ENCODE measurements around the gene DMPK.

The DMPK gene

DNA sequence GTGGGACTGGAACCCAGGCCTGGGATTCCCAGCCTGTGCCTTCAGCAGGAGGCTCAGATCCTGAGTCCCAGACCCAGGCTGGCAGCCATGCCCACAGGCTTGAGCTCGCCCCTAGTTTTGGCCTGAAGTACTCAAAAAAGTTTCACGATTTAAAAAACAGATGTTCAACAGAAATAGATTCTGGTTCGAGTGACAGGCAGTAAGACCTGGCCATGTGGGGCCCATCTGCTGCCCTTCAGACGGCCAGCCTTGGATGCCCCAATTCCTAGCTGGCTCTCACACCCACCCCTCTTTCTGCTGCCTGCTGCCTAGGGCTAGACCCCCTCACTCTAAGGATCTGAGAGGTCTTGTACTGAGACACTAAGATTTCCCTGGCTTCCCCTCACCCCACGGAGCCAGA, 2.8 kb upstream of the DMPK start:
- peak overlapping the region in 1 of 2 donors; percentile 55 for H3K9ac ChIP-seq (ENCODE audit: low read length in 2 of 2)
- peaks cover 15 to 22% of the 10 kb centered on the region in 2 donors for H3K36me3 ChIP-seq (ENCODE audit: control insufficient read depth in 2 of 2, insufficient read depth in 2 of 2, low read length in 2 of 2)

GRCh38 chr19:45784096-45784495, 1.8 kb upstream of the DMPK start:
- Histone ChIP-seq H3K36me3 (ENCODE audit: control insufficient read depth in 2 of 2, insufficient read depth in 2 of 2, low read length in 2 of 2) (peaks cover 13 to 18% of the 10 kb centered on the region in 2 donors), H3K9ac (ENCODE audit: low read length in 2 of 2) (peak overlapping the region in 1 of 2 donors; percentile 64), H3K27ac (ENCODE audit: low read length) (peak overlapping the region; percentile 86), H3K4me3 (ENCODE audit: low read length in 2 of 2) (peak overlapping the region in 1 of 2 donors; percentile 95), H3K9me3 (ENCODE audit: control insufficient read depth in 2 of 2, low read length in 2 of 2) (no peaks in the 10 kb centered on the region), H3K4me1 (ENCODE audit: control insufficient read depth, insufficient read depth, low read length) (peaks cover 55% of the 10 kb centered on the region), H3K27me3 (ENCODE audit: control insufficient read depth in 1 of 2, insufficient read depth in 2 of 2, low read length in 2 of 2) (no peaks in the 10 kb centered on the region)

More for the DNA sequence above, 2.8 kb upstream of the DMPK start:
- Histone ChIP-seq H3K27me3 (ENCODE audit: control insufficient read depth in 1 of 2, insufficient read depth in 2 of 2, low read length in 2 of 2) (no peaks in the 10 kb centered on the region), H3K27ac (ENCODE audit: low read length) (peak overlapping the region; percentile 86), H3K4me1 (ENCODE audit: control insufficient read depth, insufficient read depth, low read length) (peaks cover 47% of the 10 kb centered on the region), H3K9me3 (ENCODE audit: control insufficient read depth in 2 of 2, low read length in 2 of 2) (no peaks in the 10 kb centered on the region), H3K4me3 (ENCODE audit: low read length in 2 of 2) (no peak overlapping the region)

GRCh38 chr19:45782820-45783785, 813 bp upstream of the DMPK start:
- Histone ChIP-seq H3K4me1 (ENCODE audit: control insufficient read depth, insufficient read depth, low read length) (peaks cover 63% of the 10 kb centered on the region), H3K27ac (ENCODE audit: low read length) (peak overlapping the region; percentile 86), H3K9ac (ENCODE audit: low read length in 2 of 2) (peak overlapping the region; percentile 51 to 64), H3K4me3 (ENCODE audit: low read length in 2 of 2) (peak overlapping the region; percentile 48 to 95), H3K36me3 (ENCODE audit: control insufficient read depth in 2 of 2, insufficient read depth in 2 of 2, low read length in 2 of 2) (peaks cover 9 to 20% of the 10 kb centered on the region in 2 donors), H3K27me3 (ENCODE audit: control insufficient read depth in 1 of 2, insufficient read depth in 2 of 2, low read length in 2 of 2) (no peaks in the 10 kb centered on the region), H3K9me3 (ENCODE audit: control insufficient read depth in 2 of 2, low read length in 2 of 2) (no peaks in the 10 kb centered on the region)

DNA sequence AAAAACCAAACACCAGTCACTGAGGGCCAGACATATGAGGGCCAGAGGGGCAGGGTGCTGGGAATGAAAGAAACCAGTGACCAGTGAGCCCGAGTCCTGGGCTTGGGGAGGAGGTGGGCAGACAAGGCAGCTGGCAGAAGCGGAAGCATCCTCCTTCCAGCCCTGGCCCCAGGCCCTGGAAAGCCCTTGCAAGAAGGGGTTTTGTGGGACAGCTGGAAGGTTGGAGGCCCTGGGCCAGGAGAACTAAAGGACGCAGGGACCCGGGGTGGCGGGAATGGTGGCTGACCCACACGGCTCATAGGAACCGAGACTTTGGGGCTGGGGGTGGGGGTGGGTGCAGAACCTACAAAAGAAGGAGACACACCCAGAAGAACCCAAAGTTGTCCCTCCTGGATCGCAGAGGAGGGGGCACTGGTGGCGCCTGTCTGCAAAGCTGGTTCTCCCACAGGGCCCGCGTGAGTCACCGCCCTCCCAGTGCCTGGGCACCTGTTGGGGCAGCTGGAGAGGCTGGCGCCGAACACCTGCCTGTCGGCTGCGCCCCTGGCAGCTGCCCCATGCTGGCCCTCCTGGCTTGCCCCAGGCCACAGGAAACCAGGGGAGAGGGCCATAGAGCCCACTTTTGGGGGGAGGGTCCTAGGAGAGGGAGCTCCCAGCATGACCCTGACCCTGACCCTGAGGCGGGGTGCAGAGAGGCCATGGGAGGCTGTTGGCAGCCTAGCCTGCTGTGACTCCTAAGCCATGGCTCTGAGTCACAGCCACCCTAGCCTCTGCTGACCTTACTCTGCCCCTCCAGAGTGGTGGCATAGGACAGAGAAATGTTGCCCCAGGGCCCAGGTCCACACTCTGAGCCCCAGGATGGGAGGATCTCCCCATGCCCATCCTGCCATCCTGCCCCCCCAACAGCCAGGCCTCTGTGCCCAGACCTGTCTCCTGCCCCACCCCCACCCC, 802 bp downstream of the DMPK start:
- no peaks in the 10 kb centered on the region for H3K27me3 ChIP-seq (ENCODE audit: control insufficient read depth in 1 of 2, insufficient read depth in 2 of 2, low read length in 2 of 2)
- H3K27ac ChIP-seq (ENCODE audit: low read length), result peak overlapping the region; percentile 86
- peak overlapping the region; percentile 74 to 85 for H3K9ac ChIP-seq (ENCODE audit: low read length in 2 of 2)
- peak overlapping the region; percentile 63 to 95 for H3K4me3 ChIP-seq (ENCODE audit: low read length in 2 of 2)
- peaks cover 63% of the 10 kb centered on the region for H3K4me1 ChIP-seq (ENCODE audit: control insufficient read depth, insufficient read depth, low read length)
- peaks cover 19 to 26% of the 10 kb centered on the region in 2 donors for H3K36me3 ChIP-seq (ENCODE audit: control insufficient read depth in 2 of 2, insufficient read depth in 2 of 2, low read length in 2 of 2)
- H3K9me3 ChIP-seq (ENCODE audit: control insufficient read depth in 2 of 2, low read length in 2 of 2), result no peaks in the 10 kb centered on the region

- no peaks in the 10 kb centered on the region for H3K27me3 ChIP-seq (ENCODE audit: control insufficient read depth in 1 of 2, insufficient read depth in 2 of 2, low read length in 2 of 2)
- H3K9me3 ChIP-seq (ENCODE audit: control insufficient read depth in 2 of 2, low read length in 2 of 2), result no peaks in the 10 kb centered on the region
- H3K4me1 ChIP-seq (ENCODE audit: control insufficient read depth, insufficient read depth, low read length), result peaks cover 57% of the 10 kb centered on the region
- H3K9ac ChIP-seq (ENCODE audit: low read length in 2 of 2), result peak overlapping the region; percentile 74 to 85
- H3K36me3 ChIP-seq (ENCODE audit: control insufficient read depth in 2 of 2, insufficient read depth in 2 of 2, low read length in 2 of 2), result peaks cover 17 to 25% of the 10 kb centered on the region in 2 donors
- H3K27ac ChIP-seq (ENCODE audit: low read length), result peak overlapping the region; percentile 86
- peak overlapping the region; percentile 63 to 95 for H3K4me3 ChIP-seq (ENCODE audit: low read length in 2 of 2)
Observed at GRCh38 chr19:45780448-45781213, 1.7 kb downstream of the DMPK start.

DNA sequence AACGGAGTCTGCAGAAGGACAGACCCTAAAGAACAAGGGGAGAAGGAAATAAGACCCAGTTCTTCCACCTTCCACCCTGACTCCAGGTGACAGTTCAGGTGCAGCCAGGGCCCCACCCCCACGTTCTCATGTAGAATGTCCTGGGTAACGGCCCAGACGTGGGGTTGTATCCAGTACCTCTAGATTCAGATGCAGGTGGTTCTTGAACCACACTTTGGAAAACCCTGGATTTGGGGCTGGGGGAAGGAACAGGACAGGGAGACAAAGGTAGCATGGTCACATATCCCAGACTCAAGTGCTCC, 2.2 kb downstream of the DMPK start:
- Histone ChIP-seq H3K27me3 (ENCODE audit: control insufficient read depth in 1 of 2, insufficient read depth in 2 of 2, low read length in 2 of 2) (no peaks in the 10 kb centered on the region), H3K36me3 (ENCODE audit: control insufficient read depth in 2 of 2, insufficient read depth in 2 of 2, low read length in 2 of 2) (peaks cover 17 to 25% of the 10 kb centered on the region in 2 donors), H3K9ac (ENCODE audit: low read length in 2 of 2) (peak overlapping the region; percentile 74 to 85), H3K4me3 (ENCODE audit: low read length in 2 of 2) (peak overlapping the region; percentile 63 to 95), H3K9me3 (ENCODE audit: control insufficient read depth in 2 of 2, low read length in 2 of 2) (no peaks in the 10 kb centered on the region), H3K27ac (ENCODE audit: low read length) (peak overlapping the region; percentile 86), H3K4me1 (ENCODE audit: control insufficient read depth, insufficient read depth, low read length) (peaks cover 51% of the 10 kb centered on the region)

DNA sequence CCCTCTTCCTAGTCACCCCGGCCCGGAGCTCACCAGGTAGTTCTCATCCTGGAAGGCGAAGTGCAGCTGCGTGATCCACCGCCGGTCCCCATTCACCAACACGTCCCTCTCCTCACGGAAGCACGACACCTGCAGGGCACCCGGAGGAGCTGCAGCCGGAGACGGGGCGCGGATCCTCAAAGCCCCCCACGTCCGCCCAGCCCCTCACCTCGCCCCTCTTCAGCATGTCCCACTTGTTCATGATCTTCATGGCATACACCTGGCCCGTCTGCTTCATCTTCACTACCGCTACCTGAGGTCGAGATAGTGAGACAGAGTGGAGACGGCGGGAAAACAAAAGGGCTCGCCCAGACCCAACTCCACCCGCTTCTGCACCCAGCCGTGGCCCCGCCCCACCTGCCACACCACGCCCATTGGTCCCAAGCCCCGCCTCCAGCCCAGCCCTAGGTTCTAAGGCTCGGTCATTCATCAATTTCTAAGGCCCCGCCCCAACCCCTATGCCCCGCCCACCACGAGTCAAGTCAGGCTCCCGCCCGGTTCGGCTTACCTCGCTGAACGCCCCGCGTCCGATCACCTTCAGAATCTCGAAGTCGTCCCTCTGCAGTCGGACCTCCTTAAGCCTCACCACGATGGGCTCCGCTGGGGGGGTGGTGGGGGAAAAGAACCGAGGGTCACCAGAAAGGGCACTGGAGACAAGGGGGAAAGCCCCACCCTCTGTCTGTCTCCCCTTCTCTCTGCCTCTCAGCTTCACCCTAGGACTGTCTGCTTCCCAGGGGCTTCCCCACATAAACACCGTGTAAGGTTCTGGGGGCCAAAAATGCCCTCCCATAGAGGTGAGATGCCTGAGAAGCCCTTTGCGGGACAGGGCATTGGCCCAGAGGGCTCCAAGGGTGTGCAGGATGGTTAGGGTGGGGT, 2.8 kb downstream of the DMPK start:
- Histone ChIP-seq H3K27ac (ENCODE audit: low read length) (peak overlapping the region; percentile 86), H3K9ac (ENCODE audit: low read length in 2 of 2) (peak overlapping the region; percentile 74 to 85), H3K4me1 (ENCODE audit: control insufficient read depth, insufficient read depth, low read length) (peaks cover 45% of the 10 kb centered on the region), H3K4me3 (ENCODE audit: low read length in 2 of 2) (peak overlapping the region; percentile 63 to 95), H3K9me3 (ENCODE audit: control insufficient read depth in 2 of 2, low read length in 2 of 2) (no peaks in the 10 kb centered on the region), H3K36me3 (ENCODE audit: control insufficient read depth in 2 of 2, insufficient read depth in 2 of 2, low read length in 2 of 2) (peaks cover 20 to 30% of the 10 kb centered on the region in 2 donors), H3K27me3 (ENCODE audit: control insufficient read depth in 1 of 2, insufficient read depth in 2 of 2, low read length in 2 of 2) (no peaks in the 10 kb centered on the region)

DNA sequence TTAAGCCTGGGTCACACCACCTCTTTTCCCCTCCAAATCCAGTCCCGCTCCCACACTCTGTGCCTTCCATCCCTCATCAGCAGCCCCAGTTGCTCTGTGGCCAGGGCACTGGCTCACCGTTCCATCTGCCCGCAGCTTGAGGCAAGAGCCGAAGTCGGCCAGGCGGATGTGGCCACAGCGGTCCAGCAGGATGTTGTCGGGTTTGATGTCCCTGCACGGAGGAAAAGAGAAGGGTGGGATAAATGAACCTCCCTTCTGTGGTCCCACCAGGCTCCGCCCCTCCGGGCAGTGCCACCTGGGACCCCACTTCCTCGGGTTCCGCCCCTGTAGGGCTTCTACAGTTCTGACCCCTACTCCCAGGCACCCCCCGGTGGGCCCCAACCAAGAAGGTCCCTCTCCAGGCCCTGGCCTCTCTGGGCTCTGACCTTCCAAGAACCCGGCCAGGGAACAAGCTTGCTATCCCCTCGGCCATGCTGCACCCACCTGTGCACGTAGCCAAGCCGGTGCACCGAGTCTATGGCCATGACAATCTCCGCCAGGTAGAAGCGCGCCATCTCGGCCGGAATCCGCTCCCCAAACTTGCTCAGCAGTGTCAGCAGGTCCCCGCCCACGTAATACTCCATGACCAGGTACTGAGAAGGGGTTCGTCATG, 4.2 kb downstream of the DMPK start:
- peaks cover 38% of the 10 kb centered on the region for H3K4me1 ChIP-seq (ENCODE audit: control insufficient read depth, insufficient read depth, low read length)
- H3K27ac ChIP-seq (ENCODE audit: low read length), result peak overlapping the region; percentile 41
- peaks cover 25 to 35% of the 10 kb centered on the region in 2 donors for H3K36me3 ChIP-seq (ENCODE audit: control insufficient read depth in 2 of 2, insufficient read depth in 2 of 2, low read length in 2 of 2)
- no peaks in the 10 kb centered on the region for H3K9me3 ChIP-seq (ENCODE audit: control insufficient read depth in 2 of 2, low read length in 2 of 2)
- no peak overlapping the region for H3K4me3 ChIP-seq (ENCODE audit: low read length in 2 of 2)
- H3K27me3 ChIP-seq (ENCODE audit: control insufficient read depth in 1 of 2, insufficient read depth in 2 of 2, low read length in 2 of 2), result no peaks in the 10 kb centered on the region
- no peak overlapping the region for H3K9ac ChIP-seq (ENCODE audit: low read length in 2 of 2)

GRCh38 chr19:45777395-45777961, 4.8 kb downstream of the DMPK start:
- peaks cover 27 to 39% of the 10 kb centered on the region in 2 donors for H3K36me3 ChIP-seq (ENCODE audit: control insufficient read depth in 2 of 2, insufficient read depth in 2 of 2, low read length in 2 of 2)
- no peaks in the 10 kb centered on the region for H3K9me3 ChIP-seq (ENCODE audit: control insufficient read depth in 2 of 2, low read length in 2 of 2)
- no peak overlapping the region for H3K9ac ChIP-seq (ENCODE audit: low read length in 2 of 2)
- peaks cover 41% of the 10 kb centered on the region for H3K4me1 ChIP-seq (ENCODE audit: control insufficient read depth, insufficient read depth, low read length)
- no peaks in the 10 kb centered on the region for H3K27me3 ChIP-seq (ENCODE audit: control insufficient read depth in 1 of 2, insufficient read depth in 2 of 2, low read length in 2 of 2)
- H3K4me3 ChIP-seq (ENCODE audit: low read length in 2 of 2), result no peak overlapping the region
- peak overlapping the region; percentile 41 for H3K27ac ChIP-seq (ENCODE audit: low read length)
